Activated CD8-positive, alpha-beta memory T cell treated with anti-CD3 and anti-CD28 coated beads, Interleukin-2, amount 50 U/mL, for 24 hours (primary cell): ENCODE results near the gene ARNT2.
"Not testable (repeated sequence)": the region's sequence is repeated elsewhere in the genome, so short reads cannot be mapped to it uniquely, and the experiment has no call there.

ENCODE experiments used
- DNase-seq: peaks from one replicate; pipeline ENCODE4 v3.0.0-alpha.2; 2020; ENCODE audit errors: extremely low read depth

ARNT2 gene

GRCh38 chr15:80404057-80404760 lies at the start of gene ARNT2:
TSS of gene ARNT2 (plus strand) at chr15:80404382. CDS start at chr15:80404516, 134 bp downstream.
- no peak for DNase-seq

GRCh38 chr15:80367094-80367493 lies 37.1 kb upstream of the ARNT2 start:
- no peak for DNase-seq

- DNase-seq, result no peak
These were observed 36.5 kb upstream of the ARNT2 start for GRCh38 chr15:80367661-80368060.

- no peak for DNase-seq
These were observed 32.3 kb upstream of the ARNT2 start for GRCh38 chr15:80371924-80372323.

GRCh38 chr15:80374441-80374840 lies 29.7 kb upstream of the ARNT2 start:
- no peak for DNase-seq

GRCh38 chr15:80375968-80376891 lies 28.0 kb upstream of the ARNT2 start:
- no peak for DNase-seq

GRCh38 chr15:80379693-80380092 lies 24.5 kb upstream of the ARNT2 start:
- DNase-seq, result no peak

- DNase-seq, result no peak
These were observed 24.0 kb upstream of the ARNT2 start for GRCh38 chr15:80380154-80380553.

GRCh38 chr15:80382285-80382684 lies 21.9 kb upstream of the ARNT2 start:
- no peak for DNase-seq

- no peak for DNase-seq
These were observed 19.8 kb upstream of the ARNT2 start for GRCh38 chr15:80384432-80384831.

GRCh38 chr15:80386151-80386550 lies 18.0 kb upstream of the ARNT2 start:
- DNase-seq, result no peak

- no peak for DNase-seq
These were observed 15.9 kb upstream of the ARNT2 start for GRCh38 chr15:80388326-80388725.

- DNase-seq, result no peak
These were observed 14.8 kb upstream of the ARNT2 start for GRCh38 chr15:80389370-80389769.

GRCh38 chr15:80390942-80391341 lies 13.2 kb upstream of the ARNT2 start:
- not testable (repeated sequence) for DNase-seq

- no peak for DNase-seq
These were observed 8.6 kb upstream of the ARNT2 start for GRCh38 chr15:80395616-80396015.

GRCh38 chr15:80396096-80396495 lies 8.1 kb upstream of the ARNT2 start:
- no peak for DNase-seq

- no peak for DNase-seq
These were observed 4.7 kb upstream of the ARNT2 start for GRCh38 chr15:80399508-80399907.

GRCh38 chr15:80401456-80401855 lies 2.7 kb upstream of the ARNT2 start:
- no peak for DNase-seq

GRCh38 chr15:80402339-80402738 lies 1.8 kb upstream of the ARNT2 start:
- no peak for DNase-seq

GRCh38 chr15:80403712-80404056 lies 498 bp upstream of the ARNT2 start:
- DNase-seq, result no peak

GRCh38 chr15:80404761-80405553 lies 775 bp downstream of the ARNT2 start:
- DNase-seq, result no peak

- no peak for DNase-seq
These were observed 1.3 kb downstream of the ARNT2 start for GRCh38 chr15:80405554-80405850.

- DNase-seq, result no peak
These were observed 1.8 kb downstream of the ARNT2 start for GRCh38 chr15:80405970-80406369.
